ENCODE data around the gene PRMT7.

DNA sequence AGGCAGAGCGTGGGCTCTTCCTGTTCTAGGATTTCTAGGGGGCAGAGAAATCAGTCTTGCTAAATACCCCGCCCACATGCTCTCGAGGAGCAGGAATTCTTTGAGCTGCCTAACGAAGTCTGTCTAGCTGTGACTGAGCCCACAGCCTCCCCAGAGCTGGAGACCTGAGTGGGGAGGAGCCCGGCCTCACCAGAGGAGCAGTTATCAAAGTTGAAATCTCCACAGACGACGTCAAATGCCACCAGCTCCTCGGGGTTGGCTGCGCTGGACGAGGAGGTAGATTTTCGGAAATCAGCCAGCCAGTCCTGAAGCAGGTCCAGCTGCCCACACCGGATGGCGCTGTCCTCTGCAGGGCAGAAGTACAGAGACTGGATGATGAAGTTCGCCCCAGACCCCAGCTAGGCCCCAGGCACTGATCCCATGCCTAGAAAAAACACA, 53.8 kb downstream of the PRMT7 start:
- TF ChIP-seq CTCF (IDR thresholded peaks at IDR 0.05) (peak; percentile 42; the same call in 1 of the 2 replicates), REST (IDR thresholded peaks at IDR 0.05; ENCODE audit: insufficient read depth in 1 of 2, low read depth in 2 of 2, low read length in 1 of 2) (no peak)

All from Panc1 (cell line).